NCI-H146 (cell line): Measurements from ENCODE around the gene HIRA.

Experiments used
- DNase-seq: peaks from one replicate; lab custom pipeline; 2025; lab: John Stamatoyannopoulos, UW

The HIRA gene

GRCh38 chr22:19407649-19408606 is 23.6 kb downstream of the HIRA start:
- DNase-seq = peak; percentile 32

- no peak for DNase-seq
Observed at GRCh38 chr22:19406846-19407245, 24.7 kb downstream of the HIRA start.

- DNase-seq = no peak
Observed at GRCh38 chr22:19406281-19406811, 25.2 kb downstream of the HIRA start.

- no peak for DNase-seq
Observed at GRCh38 chr22:19405652-19406051, 25.9 kb downstream of the HIRA start.

GRCh38 chr22:19405133-19405532 is 26.4 kb downstream of the HIRA start:
- DNase-seq = no peak

- no peak for DNase-seq
Observed at GRCh38 chr22:19404676-19405075, 26.9 kb downstream of the HIRA start.

GRCh38 chr22:19402642-19403191 is 28.8 kb downstream of the HIRA start:
- DNase-seq = no peak

GRCh38 chr22:19401483-19401882 is 30.1 kb downstream of the HIRA start:
- DNase-seq = no peak

GRCh38 chr22:19400881-19401280 is 30.7 kb downstream of the HIRA start:
- DNase-seq = no peak

GRCh38 chr22:19398652-19399051 is 32.9 kb downstream of the HIRA start:
- no peak for DNase-seq

- DNase-seq = no peak
Observed at GRCh38 chr22:19398206-19398605, 33.3 kb downstream of the HIRA start.

- no peak for DNase-seq
Observed at GRCh38 chr22:19397734-19398104, 33.8 kb downstream of the HIRA start.

- DNase-seq = no peak
Observed at GRCh38 chr22:19396934-19397733, 34.4 kb downstream of the HIRA start.

GRCh38 chr22:19396561-19396933 is 35.0 kb downstream of the HIRA start:
- DNase-seq = no peak

- DNase-seq = no peak
Observed at GRCh38 chr22:19395276-19395675, 36.3 kb downstream of the HIRA start.

- DNase-seq = no peak
Observed at GRCh38 chr22:19394274-19395050, 37.1 kb downstream of the HIRA start.

GRCh38 chr22:19393704-19394103 is 37.8 kb downstream of the HIRA start:
- no peak for DNase-seq

- DNase-seq = no peak
Observed at GRCh38 chr22:19387575-19387974, 44.0 kb downstream of the HIRA start.

GRCh38 chr22:19387038-19387437 is 44.5 kb downstream of the HIRA start:
- no peak for DNase-seq

GRCh38 chr22:19386248-19386647 is 45.3 kb downstream of the HIRA start:
- DNase-seq = no peak

- DNase-seq = no peak
Observed at GRCh38 chr22:19385221-19385906, 46.2 kb downstream of the HIRA start.
